Astrocyte (in vitro differentiated cells and primary cell): Measurements from ENCODE around the gene ARFRP1. TPM values are rescaled to one million over a fixed set of nuclear protein-coding genes. Genes with fewer than 3 reads are reported as not detected.

ENCODE experiments used
- DNase-seq: peaks from one replicate; pipeline ENCODE4 v3.0.0-alpha.2; 2010; ENCODE audit warnings: low read depth
- FAIRE-seq: peaks from 2 replicates; lab custom pipeline; 2011; peaks lifted over from hg19 to GRCh38; lab: Jason Lieb, UNC
- H2AFZ ChIP-seq: 2 replicates; pipeline ENCODE4 v1.6.0; 2012; ENCODE audit warnings: low read depth, low read length, inconsistent platforms
- H3K27ac ChIP-seq: 2 replicates; pipeline ENCODE4 v1.5.1; 2011; ENCODE audit warnings: low read depth, low read length, inconsistent platforms
- H3K27me3 ChIP-seq: 2 replicates; pipeline ENCODE4 v1.6.0; 2011; ENCODE audit warnings: low read length, inconsistent platforms; ENCODE audit not compliant: insufficient read depth
- H3K36me3 ChIP-seq: 2 replicates; pipeline ENCODE4 v1.5.1; 2011; ENCODE audit warnings: low read length, inconsistent platforms; ENCODE audit not compliant: insufficient read depth
- H3K4me1 ChIP-seq: 2 replicates; pipeline ENCODE4 v1.5.1; 2011; ENCODE audit warnings: low read length, inconsistent platforms; ENCODE audit not compliant: insufficient read depth
- H3K4me2 ChIP-seq: 2 replicates; pipeline ENCODE4 v1.6.0; 2012; ENCODE audit warnings: low read length, inconsistent platforms
- H3K4me3 ChIP-seq: 2 replicates; pipeline ENCODE4 v1.5.1; 2011; ENCODE audit warnings: low read depth, mild to moderate bottlenecking, low read length, inconsistent platforms; ENCODE audit not compliant: insufficient read depth
- H3K79me2 ChIP-seq: 2 replicates; pipeline ENCODE4 v1.6.0; 2012; ENCODE audit warnings: mild to moderate bottlenecking, low read length, inconsistent platforms; ENCODE audit not compliant: insufficient read depth
- H3K9ac ChIP-seq: 2 replicates; pipeline ENCODE4 v1.6.0; 2012; ENCODE audit warnings: mild to moderate bottlenecking, low read length, inconsistent platforms
- H3K9me3 ChIP-seq: 2 replicates; pipeline ENCODE4 v1.5.1; 2012; ENCODE audit warnings: low read depth, mild to moderate bottlenecking, low read length, inconsistent platforms; ENCODE audit not compliant: insufficient read depth
- H4K20me1 ChIP-seq: 2 replicates; pipeline ENCODE4 v1.6.0; 2012; ENCODE audit warnings: low read length, inconsistent platforms; ENCODE audit not compliant: insufficient read depth
- H3K27ac Mint-ChIP-seq: one replicate; pipeline ENCODE4 v1.8.0; 2021; ENCODE audit warnings: mild to moderate bottlenecking, mixed read lengths; ENCODE audit not compliant: unreplicated experiment
- H3K27me3 Mint-ChIP-seq: one replicate; pipeline ENCODE4 v1.8.0; 2021; ENCODE audit warnings: low read depth, mixed read lengths; ENCODE audit not compliant: unreplicated experiment
- H3K36me3 Mint-ChIP-seq: one replicate; pipeline ENCODE4 v1.8.0; 2021; ENCODE audit warnings: low read depth, mixed read lengths; ENCODE audit not compliant: unreplicated experiment
- H3K4me1 Mint-ChIP-seq: one replicate; pipeline ENCODE4 v1.8.0; 2021; ENCODE audit warnings: low read depth, mixed read lengths; ENCODE audit not compliant: unreplicated experiment
- H3K4me3 Mint-ChIP-seq: one replicate; pipeline ENCODE4 v1.8.0; 2021; ENCODE audit warnings: mild to moderate bottlenecking, moderate library complexity, mixed read lengths; ENCODE audit not compliant: unreplicated experiment
- H3K9me3 Mint-ChIP-seq: one replicate; pipeline ENCODE4 v1.8.0; 2021; ENCODE audit warnings: mild to moderate bottlenecking, mixed read lengths; ENCODE audit not compliant: unreplicated experiment
- EZH2 ChIP-seq: IDR thresholded peaks from 2 replicates; pipeline ENCODE4 v1.6.1; 2012; ENCODE audit warnings: mild to moderate bottlenecking, low read length, inconsistent platforms; ENCODE audit not compliant: insufficient read depth
- total RNA-seq: library from RNA; stranded (reverse); gene quantifications from 2 replicates; pipeline ENCODE4 v1.2.1, GENCODE V29; 2021
- TF ChIP-seq, protein P1 (sequence below): IDR thresholded peaks from 2 replicates; pipeline ENCODE4 v1.5.1; 2011; ENCODE audit warnings: low read depth, mild to moderate bottlenecking, inconsistent platforms, low read length, moderate library complexity; ENCODE audit not compliant: insufficient read depth

The ARFRP1 gene
- total RNA-seq, 1 donor from 2014 or later, result 32.5 TPM

DNA sequence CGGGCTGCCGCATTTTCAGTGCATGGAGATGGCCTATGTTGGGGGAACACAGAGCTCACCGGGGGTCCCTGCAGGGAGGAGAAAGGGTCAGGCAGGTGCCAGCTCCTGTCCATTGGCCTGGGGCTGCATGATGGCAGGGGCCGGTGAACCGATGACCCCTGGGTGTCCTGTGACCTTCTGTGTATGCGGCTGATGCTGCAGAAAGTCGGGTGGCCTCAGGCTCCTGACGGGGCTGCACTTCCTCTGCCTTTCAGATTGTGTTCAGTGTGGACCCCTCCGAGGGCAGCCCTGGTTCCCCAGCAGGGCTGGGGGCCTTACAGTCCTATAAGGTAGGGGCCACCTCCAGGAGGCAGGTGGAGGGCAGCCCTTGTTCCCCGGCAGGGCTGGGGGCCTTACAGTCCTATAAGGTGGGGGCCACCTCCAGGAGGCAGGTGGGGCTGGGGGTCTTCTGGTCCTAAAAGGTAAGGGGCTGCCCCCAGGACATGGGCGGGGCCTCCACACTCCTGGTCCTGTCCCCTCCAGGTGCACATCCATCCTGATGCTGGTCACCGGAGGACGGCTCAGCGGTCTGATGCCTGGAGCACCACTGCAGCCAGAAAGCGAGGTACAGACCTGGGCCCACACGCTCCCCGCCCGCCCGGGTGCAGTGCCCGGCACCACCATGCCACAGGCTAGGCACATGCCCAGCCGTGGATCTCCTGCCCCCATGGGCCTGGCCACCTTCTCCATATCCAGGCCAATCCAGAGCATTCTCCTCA, 22.3 kb downstream of the ARFRP1 start:
- TF ChIP-seq, protein P1, sequence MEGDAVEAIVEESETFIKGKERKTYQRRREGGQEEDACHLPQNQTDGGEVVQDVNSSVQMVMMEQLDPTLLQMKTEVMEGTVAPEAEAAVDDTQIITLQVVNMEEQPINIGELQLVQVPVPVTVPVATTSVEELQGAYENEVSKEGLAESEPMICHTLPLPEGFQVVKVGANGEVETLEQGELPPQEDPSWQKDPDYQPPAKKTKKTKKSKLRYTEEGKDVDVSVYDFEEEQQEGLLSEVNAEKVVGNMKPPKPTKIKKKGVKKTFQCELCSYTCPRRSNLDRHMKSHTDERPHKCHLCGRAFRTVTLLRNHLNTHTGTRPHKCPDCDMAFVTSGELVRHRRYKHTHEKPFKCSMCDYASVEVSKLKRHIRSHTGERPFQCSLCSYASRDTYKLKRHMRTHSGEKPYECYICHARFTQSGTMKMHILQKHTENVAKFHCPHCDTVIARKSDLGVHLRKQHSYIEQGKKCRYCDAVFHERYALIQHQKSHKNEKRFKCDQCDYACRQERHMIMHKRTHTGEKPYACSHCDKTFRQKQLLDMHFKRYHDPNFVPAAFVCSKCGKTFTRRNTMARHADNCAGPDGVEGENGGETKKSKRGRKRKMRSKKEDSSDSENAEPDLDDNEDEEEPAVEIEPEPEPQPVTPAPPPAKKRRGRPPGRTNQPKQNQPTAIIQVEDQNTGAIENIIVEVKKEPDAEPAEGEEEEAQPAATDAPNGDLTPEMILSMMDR, result no peak
- no peak for TF ChIP-seq EZH2
- no peaks in the 10 kb centered on the region for H3K36me3 ChIP-seq
- FAIRE-seq (no peak), DNase-seq (no peak)
- Mint-ChIP-seq H3K4me3 (no peak overlapping the region), H3K4me1 (peaks cover 8% of the 10 kb centered on the region), H3K27ac (no peak overlapping the region), H3K9me3 (peaks cover 2% of the 10 kb centered on the region), H3K36me3 (no peaks in the 10 kb centered on the region), H3K27me3 (no peaks in the 10 kb centered on the region)
- no peaks in the 10 kb centered on the region for H3K79me2 ChIP-seq
- no peaks in the 10 kb centered on the region for H3K9me3 ChIP-seq
- no peaks in the 10 kb centered on the region for H4K20me1 ChIP-seq
- H3K4me2 ChIP-seq, result no peak overlapping the region
- H3K4me1 ChIP-seq, result peaks cover 41% of the 10 kb centered on the region
- no peaks in the 10 kb centered on the region for H3K27me3 ChIP-seq
- H3K27ac ChIP-seq, result no peak overlapping the region
- no peak overlapping the region for H3K4me3 ChIP-seq
- H3K9ac ChIP-seq, result no peak overlapping the region
- H2AFZ ChIP-seq, result no peak overlapping the region

DNA sequence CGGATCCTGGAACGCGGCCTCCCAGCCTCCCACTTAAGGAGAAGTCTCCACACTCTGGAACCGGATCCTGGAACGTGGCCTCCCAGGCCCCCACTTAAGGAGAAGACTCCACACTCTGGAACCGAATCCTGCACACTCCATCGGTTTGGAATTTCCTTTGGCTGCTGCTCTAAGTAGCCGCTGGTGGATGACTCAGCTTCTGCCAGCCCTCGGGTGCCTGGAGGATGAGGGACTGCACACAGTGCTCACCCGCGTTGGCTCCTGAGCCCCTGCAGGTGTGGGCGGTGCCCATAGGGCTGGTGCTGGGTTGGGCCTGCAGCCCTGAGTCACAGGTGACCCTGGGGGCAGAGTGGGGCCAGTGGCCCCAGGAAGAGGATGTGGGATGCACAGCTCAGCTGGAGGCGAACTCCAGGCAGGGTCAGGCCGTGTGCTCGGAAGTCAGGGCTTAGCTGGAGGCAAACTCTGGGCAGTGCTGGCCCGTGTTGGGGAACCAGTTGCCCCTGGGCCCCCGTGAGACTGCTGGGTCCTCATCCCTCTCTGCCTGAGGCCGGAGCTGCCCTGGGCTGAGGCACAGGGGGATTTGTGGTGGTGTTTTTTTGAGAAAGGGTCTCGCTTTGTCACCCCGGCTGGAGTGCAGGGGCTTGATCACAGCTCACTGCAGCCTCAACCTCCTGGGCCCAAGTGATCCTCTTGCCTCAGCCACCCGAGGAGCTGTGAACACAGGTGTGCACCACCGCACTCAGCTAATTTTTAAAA, 25.2 kb downstream of the ARFRP1 start:
- TF ChIP-seq, protein P1, result no peak
- TF ChIP-seq EZH2, result no peak
- Histone ChIP-seq H3K4me2 (peak overlapping the region; percentile 58), H4K20me1 (no peaks in the 10 kb centered on the region), H3K27ac (peak overlapping the region; percentile 75), H3K4me3 (no peak overlapping the region), H3K79me2 (no peaks in the 10 kb centered on the region), H3K27me3 (no peaks in the 10 kb centered on the region), H2AFZ (no peak overlapping the region), H3K4me1 (peaks cover 40% of the 10 kb centered on the region), H3K9me3 (no peaks in the 10 kb centered on the region), H3K9ac (peak overlapping the region; percentile 14), H3K36me3 (peaks cover 3% of the 10 kb centered on the region)
- peak; percentile 97 for DNase-seq
- H3K27ac Mint-ChIP-seq, result peak overlapping the region; percentile 4
- peak overlapping the region; percentile 9 for H3K4me3 Mint-ChIP-seq
- H3K36me3 Mint-ChIP-seq, result peaks cover 5% of the 10 kb centered on the region
- H3K4me1 Mint-ChIP-seq, result peaks cover 8% of the 10 kb centered on the region
- peak; percentile 100 for FAIRE-seq
- peaks cover 2% of the 10 kb centered on the region for H3K9me3 Mint-ChIP-seq
- H3K27me3 Mint-ChIP-seq, result no peaks in the 10 kb centered on the region
